ENCODE measurements around the gene MYOM3.

The MYOM3 gene

GRCh38 chr1:24097663-24098062 lies 14.3 kb downstream of the MYOM3 start:
- DNase-seq (ENCODE audit: low read depth) = no peak
- TF ChIP-seq, protein P1, sequence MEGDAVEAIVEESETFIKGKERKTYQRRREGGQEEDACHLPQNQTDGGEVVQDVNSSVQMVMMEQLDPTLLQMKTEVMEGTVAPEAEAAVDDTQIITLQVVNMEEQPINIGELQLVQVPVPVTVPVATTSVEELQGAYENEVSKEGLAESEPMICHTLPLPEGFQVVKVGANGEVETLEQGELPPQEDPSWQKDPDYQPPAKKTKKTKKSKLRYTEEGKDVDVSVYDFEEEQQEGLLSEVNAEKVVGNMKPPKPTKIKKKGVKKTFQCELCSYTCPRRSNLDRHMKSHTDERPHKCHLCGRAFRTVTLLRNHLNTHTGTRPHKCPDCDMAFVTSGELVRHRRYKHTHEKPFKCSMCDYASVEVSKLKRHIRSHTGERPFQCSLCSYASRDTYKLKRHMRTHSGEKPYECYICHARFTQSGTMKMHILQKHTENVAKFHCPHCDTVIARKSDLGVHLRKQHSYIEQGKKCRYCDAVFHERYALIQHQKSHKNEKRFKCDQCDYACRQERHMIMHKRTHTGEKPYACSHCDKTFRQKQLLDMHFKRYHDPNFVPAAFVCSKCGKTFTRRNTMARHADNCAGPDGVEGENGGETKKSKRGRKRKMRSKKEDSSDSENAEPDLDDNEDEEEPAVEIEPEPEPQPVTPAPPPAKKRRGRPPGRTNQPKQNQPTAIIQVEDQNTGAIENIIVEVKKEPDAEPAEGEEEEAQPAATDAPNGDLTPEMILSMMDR (IDR thresholded peaks at IDR 0.05; ENCODE audit: low read depth, low read length, missing control alignments) = no peak
- H3K4me3 ChIP-seq (ENCODE audit: low read depth, low read length) = no peak overlapping the region

DNA sequence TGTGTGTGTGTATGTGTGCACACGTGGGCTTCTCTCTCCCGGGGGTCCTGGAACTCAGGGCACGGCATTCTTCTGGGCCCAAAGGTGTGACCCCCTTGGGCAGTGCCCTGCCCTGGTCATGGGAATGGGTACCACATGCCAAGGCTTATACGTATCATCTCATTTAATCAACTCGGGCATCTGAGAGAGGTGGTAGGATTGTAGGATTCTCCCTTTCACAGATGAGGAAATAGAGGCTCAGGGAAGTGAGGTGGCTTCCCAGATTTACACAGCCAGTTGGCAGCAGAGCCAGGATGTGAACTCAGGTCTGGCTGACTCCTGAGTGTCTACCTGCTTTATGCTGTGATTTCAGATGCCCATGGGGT lies 15.2 kb downstream of the MYOM3 start:
- TF ChIP-seq, protein P1 (IDR thresholded peaks at IDR 0.05; ENCODE audit: low read depth, low read length, missing control alignments) = no peak

GRCh38 chr1:24096009-24096738 lies 15.8 kb downstream of the MYOM3 start:
- TF ChIP-seq, protein P1 (IDR thresholded peaks at IDR 0.05; ENCODE audit: low read depth, low read length, missing control alignments) = no peak
- H3K4me3 ChIP-seq (ENCODE audit: low read depth, low read length) = no peak overlapping the region
- no peak for DNase-seq (ENCODE audit: low read depth)

More for the DNA sequence above, 15.2 kb downstream of the MYOM3 start:
- H3K4me3 ChIP-seq (ENCODE audit: low read depth, low read length) = no peak overlapping the region
- DNase-seq (ENCODE audit: low read depth) = no peak

DNA sequence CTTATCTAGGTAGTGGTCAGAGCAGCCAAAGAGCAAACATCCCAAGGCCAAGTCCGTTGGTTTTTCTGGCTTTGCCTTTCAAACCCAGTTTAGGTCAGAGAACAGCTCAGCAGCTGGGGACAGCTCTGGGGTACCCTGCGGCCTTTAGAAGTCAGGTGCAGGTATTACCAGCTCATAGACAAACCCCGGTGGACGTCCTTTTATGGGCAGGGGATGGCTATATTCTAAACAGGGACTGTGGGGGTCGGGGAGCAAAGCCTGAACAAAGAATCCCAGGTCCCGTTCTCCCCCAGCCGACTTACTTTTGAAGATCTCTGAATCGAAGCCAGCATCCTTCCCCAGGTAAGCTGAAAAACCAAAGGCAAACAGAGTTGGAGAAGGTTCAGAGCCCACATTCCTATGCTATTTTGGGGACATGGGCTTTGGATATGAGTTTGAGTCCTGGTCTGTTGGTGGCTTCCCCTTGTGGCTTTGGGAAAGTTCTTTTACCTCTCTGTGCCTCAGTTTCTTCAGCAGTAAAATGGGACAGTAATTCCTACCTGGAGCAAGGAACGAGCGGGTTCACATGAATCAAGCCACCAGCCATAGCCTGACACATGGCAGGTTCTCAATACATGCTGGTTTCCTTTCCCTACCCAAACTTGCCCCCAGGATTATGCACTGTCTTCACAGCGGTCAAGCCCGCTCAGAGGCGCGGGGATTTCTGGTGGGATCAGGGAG lies 16.6 kb downstream of the MYOM3 start:
- H3K4me3 ChIP-seq (ENCODE audit: low read depth, low read length) = no peak overlapping the region
- TF ChIP-seq, protein P1 (IDR thresholded peaks at IDR 0.05; ENCODE audit: low read depth, low read length, missing control alignments) = no peak
- DNase-seq (ENCODE audit: low read depth) = no peak

DNA sequence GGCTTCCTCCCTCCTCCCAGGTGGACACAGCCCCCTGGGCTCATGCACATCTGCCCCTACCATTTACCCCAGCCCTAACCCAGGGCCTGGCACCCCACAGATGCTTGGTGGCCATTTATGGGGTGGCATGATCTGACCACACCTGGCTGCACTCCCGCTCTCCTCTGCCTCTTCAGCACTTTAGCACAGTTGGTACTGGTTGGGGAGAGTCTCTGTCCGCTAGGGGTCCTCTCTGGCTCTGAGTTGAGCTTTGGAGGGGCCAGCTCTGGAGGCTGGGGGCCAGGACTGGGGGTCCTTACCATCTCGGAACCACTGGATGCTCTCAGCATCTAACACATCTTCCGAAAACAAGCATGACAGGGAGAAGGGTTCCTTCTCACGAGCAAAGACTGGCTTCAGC lies 17.4 kb downstream of the MYOM3 start:
- DNase-seq (ENCODE audit: low read depth) = no peak
- TF ChIP-seq, protein P1 (IDR thresholded peaks at IDR 0.05; ENCODE audit: low read depth, low read length, missing control alignments) = no peak
- no peak overlapping the region for H3K4me3 ChIP-seq (ENCODE audit: low read depth, low read length)

- DNase-seq (ENCODE audit: low read depth) = no peak
- TF ChIP-seq, protein P1 (IDR thresholded peaks at IDR 0.05; ENCODE audit: low read depth, low read length, missing control alignments) = no peak
- no peak overlapping the region for H3K4me3 ChIP-seq (ENCODE audit: low read depth, low read length)
Observed at GRCh38 chr1:24093732-24094131, 18.2 kb downstream of the MYOM3 start.
